Measurements from ENCODE around the gene FKRP. TPM values are rescaled to one million over a fixed set of nuclear protein-coding genes. Genes with fewer than 3 reads are reported as not detected.
"Not testable (repeated sequence)": the region's sequence is repeated elsewhere in the genome, so short reads cannot be mapped to it uniquely, and the experiment has no call there.

The FKRP gene
- total RNA-seq, 1 donor from 2014 or later, result 13.2 TPM

- H3K27ac ChIP-seq, result no peak overlapping the region
Observed at GRCh38 chr19:46704379-46705076, 41.3 kb upstream of the FKRP start.

GRCh38 chr19:46710687-46711086 lies 35.2 kb upstream of the FKRP start:
- peaks cover 56% of the 10 kb centered on the region for H3K36me3 ChIP-seq
- H3K27me3 ChIP-seq (ENCODE audit: low read depth), result no peaks in the 10 kb centered on the region
- no peak overlapping the region for H3K4me3 ChIP-seq
- TF ChIP-seq CTCF (IDR thresholded peaks at IDR 0.05), result no peak
- ATAC-seq (no peak), DNase-seq (no peak)
- no peaks in the 10 kb centered on the region for H3K9me3 ChIP-seq
- no peak overlapping the region for H3K27ac ChIP-seq
- intact Hi-C loops (cut with DNase I), result no loop called here
- peaks cover 20% of the 10 kb centered on the region for H3K4me1 ChIP-seq

More at GRCh38 chr19:46704379-46705076, 41.3 kb upstream of the FKRP start:
- ATAC-seq (peak; percentile 86 to 91), DNase-seq (peak; percentile 88)
- H3K4me3 ChIP-seq, result no peak overlapping the region
- intact Hi-C loops (cut with DNase I), result no loop called here
- peaks cover 86% of the 10 kb centered on the region for H3K36me3 ChIP-seq
- TF ChIP-seq CTCF (IDR thresholded peaks at IDR 0.05), result peak; percentile 95
- no peaks in the 10 kb centered on the region for H3K27me3 ChIP-seq (ENCODE audit: low read depth)
- H3K4me1 ChIP-seq, result no peaks in the 10 kb centered on the region
- H3K9me3 ChIP-seq, result no peaks in the 10 kb centered on the region

- Histone ChIP-seq H3K36me3 (peaks cover 35% of the 10 kb centered on the region), H3K4me1 (peaks cover 29% of the 10 kb centered on the region), H3K27ac (peak overlapping the region; percentile 89), H3K4me3 (peak overlapping the region; percentile 69)
- H3K27me3 ChIP-seq (ENCODE audit: low read depth); ATAC-seq; DNase-seq; intact Hi-C loops (cut with DNase I); H3K9me3 ChIP-seq: not testable (repeated sequence)
Observed at GRCh38 chr19:46712768-46713338, 33.0 kb upstream of the FKRP start.

- TF ChIP-seq CTCF (IDR thresholded peaks at IDR 0.05), result no peak
- Histone ChIP-seq H3K27me3 (ENCODE audit: low read depth) (no peaks in the 10 kb centered on the region), H3K4me1 (peaks cover 39% of the 10 kb centered on the region), H3K9me3 (no peaks in the 10 kb centered on the region), H3K36me3 (peaks cover 25% of the 10 kb centered on the region), H3K4me3 (peak overlapping the region; percentile 69), H3K27ac (peak overlapping the region; percentile 89)
- ATAC-seq (peak; percentile 83 to 86), DNase-seq (peak; percentile 95)
- intact Hi-C loops (cut with DNase I), result no loop called here
Observed at GRCh38 chr19:46713781-46714443, 31.9 kb upstream of the FKRP start.

GRCh38 chr19:46714444-46715106 lies 31.3 kb upstream of the FKRP start:
- intact Hi-C loops (cut with DNase I), result no loop called here
- Histone ChIP-seq H3K36me3 (peaks cover 18% of the 10 kb centered on the region), H3K4me1 (peaks cover 45% of the 10 kb centered on the region), H3K9me3 (no peaks in the 10 kb centered on the region), H3K27me3 (ENCODE audit: low read depth) (no peaks in the 10 kb centered on the region), H3K4me3 (peak overlapping the region; percentile 69), H3K27ac (peak overlapping the region; percentile 89)
- TF ChIP-seq CTCF (IDR thresholded peaks at IDR 0.05), result no peak
- ATAC-seq (peak; percentile 40 to 51), DNase-seq (no peak)

Data from lower lobe of right lung (tissue), 2 donors.